CD1c-positive myeloid dendritic cell (primary cell): Measurements from ENCODE around the gene TRIM26.
A peak's percentile ranks its signal among the peaks of the same experiment; 100 is the strongest.

ENCODE experiments used
- DNase-seq: peaks from one replicate; pipeline ENCODE4 v3.0.0-alpha.2; 2016; ENCODE audit errors: extremely low spot score

Gene TRIM26

GRCh38 chr6:30211306-30211705 is 1.9 kb downstream of the TRIM26 start:
- DNase-seq = no peak

- DNase-seq = no peak
Measured at GRCh38 chr6:30207619-30208295, 5.4 kb downstream of the TRIM26 start.

DNA sequence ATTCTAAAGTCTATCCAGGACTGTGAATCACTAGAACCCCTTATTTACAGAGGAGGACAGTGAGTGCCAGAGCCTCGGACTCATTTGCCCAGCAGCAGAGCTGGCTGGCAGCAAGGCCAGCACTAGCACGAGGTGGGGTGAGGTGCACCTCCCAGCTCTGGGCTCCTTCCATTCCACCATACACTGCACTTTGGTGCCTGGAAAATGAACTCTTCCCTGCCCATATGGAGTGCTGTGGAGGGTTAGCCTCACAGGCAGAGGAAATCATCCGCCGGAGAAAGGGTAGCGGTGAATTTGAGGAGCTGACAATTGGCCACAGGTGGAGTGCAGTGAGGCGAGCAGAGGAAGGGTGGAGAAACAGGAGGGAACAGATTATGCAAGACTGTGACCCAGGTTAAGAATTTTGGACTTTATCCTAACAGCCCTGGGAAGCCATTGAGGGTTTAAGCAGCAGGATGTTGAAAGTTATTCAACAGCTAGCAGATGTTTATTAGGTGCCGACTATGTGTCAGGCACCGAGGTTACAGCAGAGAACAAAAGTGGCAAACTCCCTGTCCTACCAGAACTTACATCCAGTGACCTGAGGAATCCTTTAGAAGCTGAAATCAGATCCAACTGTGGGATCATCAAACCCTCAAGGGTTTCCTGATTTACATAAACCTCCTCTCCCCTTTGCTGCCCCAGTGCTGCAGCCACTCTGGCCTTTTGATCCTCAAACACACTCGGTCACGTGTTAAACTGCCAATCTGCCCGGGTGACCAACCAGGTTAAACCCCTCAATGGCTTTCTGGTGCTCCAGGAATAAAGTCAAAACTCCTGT is 6.2 kb downstream of the TRIM26 start:
- no peak for DNase-seq

- DNase-seq = no peak
Measured at GRCh38 chr6:30206152-30206551, 7.1 kb downstream of the TRIM26 start.

GRCh38 chr6:30204116-30204515 is 9.1 kb downstream of the TRIM26 start:
- no peak for DNase-seq

DNA sequence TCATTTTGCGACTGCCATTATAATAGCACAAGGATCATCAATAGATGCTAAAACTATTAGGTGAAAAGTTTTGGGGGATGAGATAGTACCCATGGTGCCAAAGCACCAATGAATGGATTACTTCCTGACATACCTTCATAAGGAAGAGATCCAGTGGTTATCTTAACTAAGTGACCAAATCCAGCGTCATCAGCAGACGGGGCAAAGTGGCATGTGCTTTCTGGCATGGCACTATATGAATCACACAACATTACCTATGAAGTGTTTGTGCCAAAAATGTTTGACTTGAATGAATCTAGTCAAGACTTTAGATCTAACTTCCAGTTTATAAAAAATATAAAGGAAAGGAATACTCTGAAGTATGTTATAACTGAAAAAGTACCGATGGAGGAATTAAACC is 10.8 kb downstream of the TRIM26 start:
- DNase-seq = no peak

GRCh38 chr6:30200551-30201281 is 12.5 kb downstream of the TRIM26 start:
- DNase-seq = peak; percentile 64

DNA sequence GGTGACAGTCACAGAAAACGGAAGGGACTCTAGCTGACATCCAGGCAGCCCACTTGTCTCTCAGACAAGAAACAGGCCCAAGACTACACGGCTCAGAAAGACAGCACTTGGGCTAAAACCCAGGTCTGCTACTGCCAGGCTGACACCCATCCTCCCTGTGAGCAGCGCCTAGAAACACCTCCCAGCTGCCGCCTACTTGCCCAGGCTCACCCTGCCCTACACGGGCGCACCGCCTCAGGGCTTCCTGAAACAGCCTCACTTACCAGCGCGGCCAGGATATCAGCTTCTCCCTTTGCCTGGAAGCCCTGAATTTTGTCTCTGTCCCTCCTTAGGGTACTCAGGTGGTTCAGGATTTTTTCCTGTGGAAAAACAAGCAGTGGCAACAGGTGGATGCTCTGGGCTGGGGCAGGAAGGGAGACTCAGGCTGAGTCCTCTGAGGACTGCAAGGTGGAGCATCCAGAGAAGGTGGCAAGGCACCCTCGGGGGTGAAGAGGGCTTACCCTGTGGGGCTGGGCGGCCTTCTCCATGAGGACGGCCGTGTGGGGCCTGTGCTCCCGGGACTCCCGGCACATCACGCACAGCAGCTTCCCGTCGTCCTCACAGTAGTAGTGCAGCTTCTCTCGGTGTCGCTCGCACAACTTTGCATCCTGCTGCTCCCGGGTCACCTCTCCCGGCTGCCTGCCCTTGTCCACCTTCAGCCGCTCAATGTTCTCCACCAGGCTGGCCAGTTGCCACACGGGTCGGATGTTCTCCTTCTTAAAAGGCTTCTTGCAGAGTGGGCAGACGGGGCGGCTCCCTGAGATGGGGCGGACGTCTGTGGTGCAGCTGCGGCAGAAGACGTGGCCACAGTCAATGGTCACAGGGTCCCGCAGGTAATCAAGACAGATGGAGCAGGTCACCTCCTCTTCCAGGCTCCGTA is 14.8 kb downstream of the TRIM26 start:
- peak; percentile 17 for DNase-seq

GRCh38 chr6:30196376-30196775 is 16.8 kb downstream of the TRIM26 start:
- DNase-seq = no peak

GRCh38 chr6:30195951-30196350 is 17.3 kb downstream of the TRIM26 start:
- no peak for DNase-seq

DNA sequence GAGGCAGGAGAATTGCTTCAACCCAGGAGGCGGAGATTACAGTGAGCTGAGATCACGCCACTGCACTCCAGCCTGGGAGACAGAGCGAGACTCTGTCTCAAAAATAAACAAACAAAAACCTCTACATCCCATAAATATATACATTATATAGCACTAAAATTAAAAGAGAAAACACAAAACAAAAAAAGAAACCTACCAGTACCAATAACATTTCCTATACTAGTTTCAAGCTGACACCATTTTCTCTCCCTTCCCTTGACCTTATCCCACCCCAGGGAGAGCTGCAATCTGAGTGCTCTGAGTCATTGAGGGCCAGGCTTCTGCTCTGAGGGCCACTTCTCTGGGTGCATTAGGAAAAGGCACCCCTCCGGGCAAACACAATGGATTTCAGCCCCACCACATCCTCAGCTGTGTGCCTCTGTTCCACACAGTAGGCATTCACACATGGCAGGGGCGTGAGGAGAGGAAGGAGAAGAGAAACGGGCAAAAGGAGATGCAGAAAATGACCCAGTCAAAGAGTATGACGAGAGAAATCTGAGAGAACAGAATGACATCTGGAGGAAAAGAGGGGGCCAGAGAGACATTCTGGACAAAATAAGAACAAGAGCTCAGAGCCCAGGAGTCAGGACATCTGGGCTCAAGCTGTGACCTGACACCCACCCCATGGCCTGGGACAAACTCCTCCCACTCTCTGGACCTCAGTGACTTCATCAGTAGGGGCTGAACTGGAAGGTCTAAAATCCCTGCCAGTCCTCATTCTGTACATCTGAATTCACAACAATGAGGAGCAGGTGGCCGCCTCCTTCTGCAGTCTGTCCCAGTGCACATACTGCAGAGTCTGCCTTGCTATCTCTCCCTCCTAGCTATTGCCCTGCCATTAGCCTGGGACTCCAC is 18.2 kb downstream of the TRIM26 start:
- DNase-seq = no peak

DNA sequence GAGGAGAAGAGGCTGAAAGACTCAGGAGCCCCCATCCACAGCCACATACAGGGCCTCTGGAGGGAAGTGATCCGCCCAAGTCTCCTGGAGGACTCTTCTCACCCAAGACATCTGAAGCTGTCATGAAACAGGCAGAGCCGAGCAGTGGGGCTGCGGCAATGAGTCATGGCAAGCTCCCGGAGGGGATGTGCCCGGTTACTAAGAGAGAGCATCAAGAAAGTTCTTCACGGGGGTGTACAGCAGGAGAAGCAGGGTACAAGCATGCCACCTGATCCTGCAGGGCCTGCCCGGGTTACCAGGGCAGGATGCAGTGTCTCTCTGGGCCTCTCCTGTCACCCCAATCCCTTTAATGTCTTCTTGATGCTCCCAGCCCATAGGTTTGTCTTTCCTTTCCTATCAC is 21.1 kb downstream of the TRIM26 start:
- no peak for DNase-seq

- no peak for DNase-seq
Measured at GRCh38 chr6:30188541-30188940, 24.7 kb downstream of the TRIM26 start.

DNA sequence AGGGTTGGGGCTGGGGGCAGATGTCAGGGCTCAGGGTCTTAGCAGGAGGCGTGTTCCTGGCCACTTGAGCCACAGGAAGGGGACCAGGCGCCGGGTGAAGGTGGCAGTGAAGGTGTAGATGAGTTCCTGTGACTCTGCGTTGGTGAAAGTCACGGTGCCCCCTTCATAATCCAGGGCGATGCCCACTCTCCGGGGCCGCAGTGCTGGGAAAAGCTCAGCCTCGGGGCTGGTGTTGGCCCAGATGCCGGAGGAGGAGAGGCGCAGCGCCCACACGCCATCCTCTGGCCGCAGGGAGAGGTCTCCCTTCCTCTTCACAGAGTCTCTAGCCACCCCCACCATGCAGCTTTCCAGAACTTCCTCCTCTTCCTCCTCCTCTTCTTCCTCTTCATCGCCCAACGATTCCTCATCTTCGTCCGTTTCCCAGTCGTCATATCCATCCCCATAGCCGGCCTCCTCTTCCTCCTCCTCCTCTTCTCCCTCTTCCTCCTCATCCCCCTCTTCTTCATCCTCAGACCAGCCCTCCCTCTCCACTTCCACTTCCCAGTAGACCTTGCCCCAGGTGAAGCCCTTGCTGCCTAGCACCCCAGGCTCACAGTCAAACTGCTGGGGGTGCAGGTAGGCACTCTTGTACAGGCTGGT is 27.2 kb downstream of the TRIM26 start:
- DNase-seq = no peak

DNA sequence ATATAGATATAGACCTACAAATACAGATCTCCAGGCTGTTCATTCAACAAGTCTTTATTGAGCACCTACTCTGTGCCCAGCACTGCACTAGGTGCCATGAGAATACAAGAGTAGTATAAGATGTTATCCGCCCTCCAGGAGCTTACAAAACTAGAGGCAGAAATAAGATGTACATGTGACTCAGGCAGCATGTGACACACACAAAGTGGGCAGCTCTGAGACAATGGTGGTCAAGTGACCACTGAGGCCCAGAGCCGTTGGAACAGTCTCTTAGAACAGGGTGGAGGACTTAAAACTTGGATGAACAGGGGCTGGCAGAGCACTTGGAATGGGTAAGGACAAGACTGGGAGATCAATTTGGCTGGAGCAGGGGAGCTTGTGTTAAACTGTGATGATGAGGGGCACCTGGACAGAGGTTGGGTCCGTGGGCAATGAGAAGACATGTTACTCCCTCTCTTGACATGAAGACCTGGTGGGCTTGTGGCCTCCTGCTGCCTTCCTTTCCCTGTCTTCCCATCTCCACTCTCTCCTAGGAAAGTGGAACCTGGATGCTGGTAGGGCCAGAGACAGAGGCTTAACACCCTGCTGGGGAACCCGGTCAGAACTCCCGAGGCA is 28.7 kb downstream of the TRIM26 start:
- DNase-seq = no peak

DNA sequence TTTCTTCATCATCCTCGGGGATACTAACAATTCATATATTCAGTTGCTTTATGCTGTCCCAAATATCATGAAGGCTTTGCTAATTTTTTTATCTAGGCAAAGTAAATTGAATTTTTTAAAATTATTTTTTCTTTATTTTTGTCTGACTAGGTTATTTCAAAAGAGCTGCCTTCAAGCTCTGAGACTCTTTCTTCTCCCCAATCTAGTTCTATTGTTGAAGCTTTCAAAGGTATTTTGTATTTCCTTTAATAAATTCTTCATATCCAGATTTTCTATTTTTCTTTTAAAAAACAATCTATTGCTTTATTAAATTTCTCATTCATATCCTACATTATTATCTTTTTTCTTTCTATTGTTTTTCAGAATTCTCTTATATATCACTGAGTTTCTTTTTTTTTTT is 33.1 kb downstream of the TRIM26 start:
- DNase-seq = no peak

- DNase-seq = no peak
Measured at GRCh38 chr6:30178837-30179236, 34.4 kb downstream of the TRIM26 start.

DNA sequence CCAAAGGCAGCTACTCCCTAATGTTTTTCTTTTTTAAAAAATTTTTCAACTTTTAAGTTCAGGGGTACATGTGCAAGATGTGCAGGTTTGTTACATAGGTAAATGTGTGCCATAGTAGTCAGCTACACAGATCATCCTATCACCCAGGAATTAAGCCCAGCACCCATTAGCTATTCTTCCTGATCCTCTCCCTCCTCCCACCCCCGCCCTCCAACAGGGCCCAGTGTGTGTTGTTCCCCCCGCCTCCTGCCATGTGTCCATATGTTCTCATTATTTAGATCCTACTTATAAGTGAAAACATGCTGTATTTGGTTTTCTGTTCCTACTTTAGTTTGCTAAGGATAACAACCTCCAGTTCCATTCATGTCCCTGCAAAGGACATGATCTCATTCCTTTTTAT is 37.4 kb downstream of the TRIM26 start:
- DNase-seq = no peak

DNA sequence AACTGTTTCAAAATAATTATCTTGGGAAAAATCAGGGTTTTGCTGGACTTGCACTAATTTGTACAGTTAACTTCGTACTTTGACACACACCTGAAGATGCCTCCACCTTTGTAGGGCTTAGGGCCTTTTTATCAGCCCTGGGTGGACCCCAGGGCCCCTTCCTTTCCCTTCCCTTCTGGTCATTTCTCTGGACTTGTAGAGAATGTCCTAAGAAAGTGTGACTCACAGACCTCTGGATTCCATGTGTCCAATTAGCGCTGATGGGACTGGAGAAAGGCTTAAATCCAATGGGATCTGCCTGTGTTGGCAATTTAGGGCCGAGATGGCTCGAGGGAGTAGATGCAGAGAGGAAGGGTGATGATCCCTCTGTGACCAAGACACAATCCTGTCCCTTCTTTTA is 40.5 kb downstream of the TRIM26 start:
- no peak for DNase-seq
